Ascending aorta (tissue), 2 donors: ENCODE data around the gene SH2D7. TPM values are rescaled to one million over a fixed set of nuclear protein-coding genes. Genes with fewer than 3 reads are reported as not detected.

ENCODE experiments used
- DNase-seq, 2 donors: peaks; one replicate each; pipeline ENCODE4 v3.0.0-alpha.2; 2019; ENCODE audit warnings: low spot score in 2 of 2
- H3K27ac ChIP-seq, 2 donors: fragments of 200-600 bp; sonication (generic); one replicate each; pipeline ENCODE4 v1.5.1; 2016 to 2017; ENCODE audit warnings: mild to moderate bottlenecking in 1 of 2
- H3K27me3 ChIP-seq: fragments of 200-600 bp; sonication (generic); one replicate; pipeline ENCODE4 v1.5.1; 2017
- H3K36me3 ChIP-seq, 2 donors: fragments of 200-600 bp; sonication (generic); one replicate each; pipeline ENCODE4 v1.5.1; 2016
- H3K4me1 ChIP-seq, 2 donors: fragments of 200-600 bp; sonication (generic); one replicate each; pipeline ENCODE4 v1.5.1; 2016 to 2017; ENCODE audit warnings: mild to moderate bottlenecking in 1 of 2
- H3K4me3 ChIP-seq, 2 donors: fragments of 200-600 bp; sonication (generic); one replicate each; pipeline ENCODE4 v1.5.1; 2016 to 2017; ENCODE audit warnings: mild to moderate bottlenecking in 1 of 2
- H3K9me3 ChIP-seq, 2 donors: fragments of 200-600 bp; sonication (generic); one replicate each; pipeline ENCODE4 v1.5.1; 2016
- CTCF ChIP-seq, 3 experiments: fragments of 200-600 bp in 2 of 3; fragments of 450-650 bp in 1 of 3; sonication (generic) in 2 of 3; IDR thresholded peaks; one replicate each; pipeline ENCODE4 v1.5.1; 2016 to 2019; ENCODE audit warnings: antibody characterized with exemption in 3 of 3, mild to moderate bottlenecking in 1 of 3, moderate library complexity in 1 of 3
- intact Hi-C: fragments of 100-400 bp; cut with DNase I; formaldehyde crosslinking; loops from one replicate; pipeline ENCODE4 v1.15.1; 2023
- total RNA-seq: library from RNA; depleted of rRNA; stranded (reverse); fragments of >200 nt; gene quantifications from one replicate; pipeline ENCODE4 v1.1.0, GENCODE V29; 2016

SH2D7 gene
- total RNA-seq, 1 donor from 2014 or later = not detected

- Histone ChIP-seq H3K27ac (peak overlapping the region in 1 of 2 donors; percentile 36), H3K4me1 (peaks cover 6 to 34% of the 10 kb centered on the region in 2 donors), H3K27me3 (no peaks in the 10 kb centered on the region), H3K36me3 (peaks cover 11 to 21% of the 10 kb centered on the region in 2 donors), H3K9me3 (no peaks in the 10 kb centered on the region), H3K4me3 (no peak overlapping the region)
- intact Hi-C loops = no loop called here
- DNase-seq = no peak
- TF ChIP-seq CTCF (IDR thresholded peaks at IDR 0.05) = no peak
These were observed 40.4 kb upstream of the SH2D7 start for GRCh38 chr15:78052001-78052401.

GRCh38 chr15:78052545-78052944 lies 39.8 kb upstream of the SH2D7 start:
- no peak for TF ChIP-seq CTCF (IDR thresholded peaks at IDR 0.05)
- Histone ChIP-seq H3K27ac (peak overlapping the region in 1 of 2 donors; percentile 36), H3K27me3 (no peaks in the 10 kb centered on the region), H3K4me1 (peaks cover 6 to 36% of the 10 kb centered on the region in 2 donors), H3K9me3 (no peaks in the 10 kb centered on the region), H3K4me3 (no peak overlapping the region), H3K36me3 (peaks cover 11 to 21% of the 10 kb centered on the region in 2 donors)
- DNase-seq = no peak
- intact Hi-C loops = no loop called here

- intact Hi-C loops = no loop called here
- Histone ChIP-seq H3K4me3 (no peak overlapping the region), H3K9me3 (no peaks in the 10 kb centered on the region), H3K27ac (no peak overlapping the region), H3K27me3 (no peaks in the 10 kb centered on the region), H3K36me3 (peaks cover 11 to 17% of the 10 kb centered on the region in 2 donors), H3K4me1 (peaks cover 6 to 31% of the 10 kb centered on the region in 2 donors)
- no peak for DNase-seq
- TF ChIP-seq CTCF (IDR thresholded peaks at IDR 0.05) = no peak
These were observed 37.8 kb upstream of the SH2D7 start for GRCh38 chr15:78054518-78054917.

- H3K4me1 ChIP-seq = peaks cover 6 to 32% of the 10 kb centered on the region in 2 donors
- DNase-seq = no peak
- H3K27me3 ChIP-seq = no peaks in the 10 kb centered on the region
- intact Hi-C loops = no loop called here
- H3K36me3 ChIP-seq = peaks cover 11 to 16% of the 10 kb centered on the region in 2 donors
- TF ChIP-seq CTCF (IDR thresholded peaks at IDR 0.05) = no peak
- no peak overlapping the region for H3K4me3 ChIP-seq
- H3K27ac ChIP-seq = no peak overlapping the region
- no peaks in the 10 kb centered on the region for H3K9me3 ChIP-seq
These were observed 37.4 kb upstream of the SH2D7 start for GRCh38 chr15:78054966-78055365.

GRCh38 chr15:78055919-78056713 lies 36.2 kb upstream of the SH2D7 start:
- TF ChIP-seq CTCF (IDR thresholded peaks at IDR 0.05) = no peak

More at GRCh38 chr15:78055919-78056713, 36.2 kb upstream of the SH2D7 start:
- peaks cover 10 to 11% of the 10 kb centered on the region in 2 donors for H3K36me3 ChIP-seq
- no peak overlapping the region for H3K4me3 ChIP-seq
- peaks cover 6 to 30% of the 10 kb centered on the region in 2 donors for H3K4me1 ChIP-seq
- no peaks in the 10 kb centered on the region for H3K9me3 ChIP-seq
- DNase-seq = peak in 1 of 2 donors; percentile 66
- peak overlapping the region; percentile 36 to 44 for H3K27ac ChIP-seq
- no peaks in the 10 kb centered on the region for H3K27me3 ChIP-seq
- intact Hi-C loops = no loop called here
